K562 (cell line): Measurements from ENCODE around the gene AZU1.

Source experiments
- ATF6 ChIP-seq: sonication (generic); formaldehyde crosslinking; IDR thresholded peaks from 2 replicates; pipeline ENCODE4 v1.4.0; 2020; ENCODE audit warnings: mild to moderate bottlenecking, missing genetic modification reagents
- CTCF ChIP-seq, 3 experiments: IDR thresholded peaks in 2 of 3; conservative IDR thresholded peaks in 1 of 3; 2 replicates each; pipeline ENCODE4 v1.5.1; 2011 to 2012; ENCODE audit warnings: low read length in 3 of 3, mild to moderate bottlenecking in 3 of 3, control low read depth in 2 of 3, improper control_type of control experiment in 1 of 3, inconsistent platforms in 1 of 3, low read depth in 1 of 3, mixed read lengths in 1 of 3, moderate library complexity in 1 of 3; ENCODE audit not compliant: insufficient read depth in 2 of 3
- E4F1 ChIP-seq: fragments of 250-450 bp; sonication (Bioruptor Pico); IDR thresholded peaks from 2 replicates; pipeline ENCODE4 v1.5.0; 2021; ENCODE audit warnings: mild to moderate bottlenecking, borderline replicate concordance
- MAX ChIP-seq: sonication (generic); formaldehyde crosslinking; IDR thresholded peaks from 2 replicates; pipeline ENCODE4 v1.9.0; 2022; ENCODE audit warnings: mild to moderate bottlenecking, missing genetic modification reagents
- NELFE ChIP-seq: IDR thresholded peaks from 2 replicates; pipeline ENCODE4 v1.6.1; 2011; ENCODE audit warnings: mild to moderate bottlenecking; ENCODE audit not compliant: insufficient read depth, insufficient read length
- POLR2A ChIP-seq: fragments of 450-650 bp; conservative IDR thresholded peaks from 2 replicates; pipeline ENCODE4 v1.6.1; 2016
- RBM25 ChIP-seq: fragments of 200-400 bp; formaldehyde crosslinking; IDR thresholded peaks from 2 replicates; pipeline ENCODE4 v1.6.1; 2018; ENCODE audit warnings: low read length, low read depth, moderate library complexity; ENCODE audit not compliant: severe bottlenecking
- TAF1 ChIP-seq: IDR thresholded peaks from 2 replicates; pipeline ENCODE4 v1.6.1; 2011; ENCODE audit warnings: mild to moderate bottlenecking, low read length, moderate library complexity; ENCODE audit not compliant: insufficient read depth, control insufficient read depth, severe bottlenecking; ENCODE audit errors: extremely low read depth
- ZNF121 ChIP-seq: sonication (generic); formaldehyde crosslinking; conservative IDR thresholded peaks from 2 replicates; pipeline ENCODE4 v1.8.0; 2022; ENCODE audit warnings: missing genetic modification reagents
- ZNF124 ChIP-seq: sonication (generic); formaldehyde crosslinking; IDR thresholded peaks from 2 replicates; pipeline ENCODE4 v1.8.1; 2022; ENCODE audit warnings: missing genetic modification reagents
- ZNF174 ChIP-seq: fragments of 250-450 bp; sonication (Bioruptor Pico); IDR thresholded peaks from 2 replicates; pipeline ENCODE4 v1.4.0; 2020; ENCODE audit warnings: mild to moderate bottlenecking

GRCh38 chr19:787536-787935 is 40.1 kb upstream of the AZU1 start:
- no peak for TF ChIP-seq ATF6 (CRISPR knock-in tag)
- TF ChIP-seq CTCF (IDR thresholded peaks at IDR 0.05 in 2 of 3, conservative IDR thresholded peaks at IDR 0.05 in 1 of 3; ENCODE audit: insufficient read depth in 2 of 3, low read depth in 1 of 3, low read length in 3 of 3): no peak
- no peak for TF ChIP-seq NELFE
- no peak for TF ChIP-seq ZNF121 (CRISPR knock-in tag)
- no peak for TF ChIP-seq E4F1 (CRISPR knock-in tag)
- TF ChIP-seq RBM25: no peak
- TF ChIP-seq ZNF124 (CRISPR knock-in tag): no peak
- no peak for TF ChIP-seq POLR2A
- TF ChIP-seq MAX (CRISPR knock-in tag): no peak
- no peak for TF ChIP-seq ZNF174 (CRISPR knock-in tag)
- TF ChIP-seq TAF1: no peak
